Left ventricle myocardium inferior (tissue), 1 donor: Measurements from ENCODE around the gene RAB40A. TPM values are rescaled to one million over a fixed set of nuclear protein-coding genes. Genes with fewer than 3 reads are reported as not detected.
A peak's percentile ranks its signal among the peaks of the same experiment; 100 is the strongest.

Experiments used
- DNase-seq: peaks from one replicate; pipeline ENCODE4 v3.0.0-alpha.2; 2020
- H3K27ac ChIP-seq: fragments of 200-600 bp; replicated peaks from 2 replicates; pipeline ENCODE4 v1.8.0; 2021
- H3K27me3 ChIP-seq: fragments of 200-600 bp; 2 replicates; pipeline ENCODE4 v1.8.0; 2021; ENCODE audit warnings: low read depth
- H3K36me3 ChIP-seq: fragments of 200-600 bp; 2 replicates; pipeline ENCODE4 v1.8.0; 2021
- H3K4me1 ChIP-seq: fragments of 200-600 bp; 2 replicates; pipeline ENCODE4 v1.8.0; 2021
- H3K4me3 ChIP-seq: fragments of 200-600 bp; 2 replicates; pipeline ENCODE4 v1.8.0; 2021; ENCODE audit warnings: mild to moderate bottlenecking, moderate library complexity
- H3K9me3 ChIP-seq: fragments of 200-600 bp; replicated peaks from 2 replicates; pipeline ENCODE4 v1.8.0; 2021
- intact Hi-C: fragments of 100-400 bp; cut with micrococcal nuclease; formaldehyde crosslinking; loops from one replicate; pipeline ENCODE4 v1.11.0; 2022
- total RNA-seq: library from RNA; stranded (reverse); fragmentation: NEBNext Ultra II Directional; extraction: Animal tissue kit (Norgen Biotek cat#: 25700); gene quantifications from one replicate; pipeline ENCODE4 v1.2.1, GENCODE V29; 2021
- TF ChIP-seq, protein P1 (sequence below): fragments of 200-600 bp; IDR thresholded peaks from 2 replicates; pipeline ENCODE4 v1.8.0; 2021; ENCODE audit warnings: antibody characterized with exemption, mild to moderate bottlenecking, borderline replicate concordance
- donor health status: DM: no; HTN: yes; CAD: no; lungs with severe emphysema.

RAB40A gene
- total RNA-seq, 1 donor from 2014 or later: not detected

DNA sequence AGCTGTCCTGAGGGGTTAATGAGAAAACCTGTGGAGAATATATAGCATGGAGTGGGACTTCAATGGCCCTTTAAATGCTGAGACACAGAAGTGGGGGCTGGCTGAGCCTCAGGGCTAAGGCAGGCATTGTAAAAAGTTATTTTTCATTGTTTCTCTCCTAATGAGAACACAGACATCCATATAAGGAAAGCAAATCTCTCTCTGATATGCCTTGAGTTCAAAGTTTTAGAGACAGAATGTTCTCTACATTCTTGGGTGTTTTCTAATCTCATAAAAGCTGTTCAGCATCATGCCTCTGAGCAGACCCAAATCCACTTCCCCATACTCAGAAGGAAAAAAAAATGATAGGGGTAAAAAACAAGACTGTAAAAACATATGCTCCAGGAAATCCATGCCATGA is 16.8 kb upstream of the RAB40A start:
- H3K4me3 ChIP-seq: no peak overlapping the region
- no peaks in the 10 kb centered on the region for H3K27me3 ChIP-seq
- TF ChIP-seq, protein P1, sequence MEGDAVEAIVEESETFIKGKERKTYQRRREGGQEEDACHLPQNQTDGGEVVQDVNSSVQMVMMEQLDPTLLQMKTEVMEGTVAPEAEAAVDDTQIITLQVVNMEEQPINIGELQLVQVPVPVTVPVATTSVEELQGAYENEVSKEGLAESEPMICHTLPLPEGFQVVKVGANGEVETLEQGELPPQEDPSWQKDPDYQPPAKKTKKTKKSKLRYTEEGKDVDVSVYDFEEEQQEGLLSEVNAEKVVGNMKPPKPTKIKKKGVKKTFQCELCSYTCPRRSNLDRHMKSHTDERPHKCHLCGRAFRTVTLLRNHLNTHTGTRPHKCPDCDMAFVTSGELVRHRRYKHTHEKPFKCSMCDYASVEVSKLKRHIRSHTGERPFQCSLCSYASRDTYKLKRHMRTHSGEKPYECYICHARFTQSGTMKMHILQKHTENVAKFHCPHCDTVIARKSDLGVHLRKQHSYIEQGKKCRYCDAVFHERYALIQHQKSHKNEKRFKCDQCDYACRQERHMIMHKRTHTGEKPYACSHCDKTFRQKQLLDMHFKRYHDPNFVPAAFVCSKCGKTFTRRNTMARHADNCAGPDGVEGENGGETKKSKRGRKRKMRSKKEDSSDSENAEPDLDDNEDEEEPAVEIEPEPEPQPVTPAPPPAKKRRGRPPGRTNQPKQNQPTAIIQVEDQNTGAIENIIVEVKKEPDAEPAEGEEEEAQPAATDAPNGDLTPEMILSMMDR: no peak
- H3K27ac ChIP-seq: no peak overlapping the region
- no peaks in the 10 kb centered on the region for H3K36me3 ChIP-seq
- no peaks in the 10 kb centered on the region for H3K9me3 ChIP-seq
- no peaks in the 10 kb centered on the region for H3K4me1 ChIP-seq
- intact Hi-C loops: no loop called here
- DNase-seq: no peak

DNA sequence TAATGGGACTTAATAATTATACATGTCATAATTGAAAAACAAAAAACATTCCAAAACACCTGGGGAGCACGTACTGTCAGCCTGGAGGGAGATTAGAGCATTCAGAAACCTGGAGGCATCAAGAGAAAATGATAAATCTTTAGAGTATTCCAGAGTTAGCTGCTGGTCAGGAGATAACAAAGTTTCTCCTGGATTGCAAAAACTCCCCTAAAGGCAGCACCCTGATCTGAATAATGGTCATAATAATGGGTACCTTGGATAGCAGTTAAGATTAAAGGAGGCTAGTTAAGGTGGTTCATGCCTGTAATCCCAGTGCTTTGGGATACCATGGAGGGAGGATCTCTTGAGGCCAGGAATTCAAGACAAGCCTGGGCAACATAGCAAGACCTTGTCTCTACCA is 15.9 kb upstream of the RAB40A start:
- no peaks in the 10 kb centered on the region for H3K36me3 ChIP-seq
- DNase-seq: no peak
- no peaks in the 10 kb centered on the region for H3K27me3 ChIP-seq
- intact Hi-C loops: no loop called here
- H3K9me3 ChIP-seq: no peaks in the 10 kb centered on the region
- H3K4me3 ChIP-seq: no peak overlapping the region
- TF ChIP-seq, protein P1: no peak
- no peak overlapping the region for H3K27ac ChIP-seq
- H3K4me1 ChIP-seq: no peaks in the 10 kb centered on the region

DNA sequence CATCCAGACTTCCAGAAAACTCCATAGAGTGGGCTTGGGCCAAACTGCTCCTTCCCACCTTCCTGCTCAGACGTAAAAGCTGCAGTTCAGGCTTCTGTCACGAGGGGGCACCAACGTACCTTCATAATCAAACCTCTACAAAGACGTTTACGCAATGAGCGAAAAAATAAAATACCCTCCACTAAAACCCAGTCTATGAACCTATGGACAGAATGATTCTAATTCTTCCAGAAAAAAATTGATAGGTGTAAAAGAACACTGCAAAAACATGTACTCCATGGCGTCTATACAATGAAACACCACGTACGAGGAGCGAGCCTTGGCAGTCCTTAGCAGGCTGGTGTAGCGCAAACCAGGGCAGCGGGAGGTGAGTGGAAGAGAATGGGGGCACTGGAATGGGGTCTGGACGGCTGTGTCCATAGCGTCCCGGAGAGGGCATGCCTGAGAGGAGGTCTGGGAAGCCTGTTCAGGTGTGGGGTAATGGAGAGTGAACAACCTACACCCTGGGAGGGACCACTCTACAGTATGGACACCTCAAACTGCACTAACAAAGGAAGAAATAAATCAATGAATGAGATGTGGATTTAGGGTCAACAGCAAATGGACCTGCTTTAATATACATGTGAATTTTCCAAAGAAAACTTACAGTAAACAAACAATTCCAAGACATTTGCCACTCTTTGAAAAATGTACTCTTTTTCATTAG is 14.4 kb upstream of the RAB40A start:
- Histone ChIP-seq H3K4me1 (no peaks in the 10 kb centered on the region), H3K4me3 (peak overlapping the region; percentile 62), H3K36me3 (no peaks in the 10 kb centered on the region), H3K9me3 (no peaks in the 10 kb centered on the region), H3K27me3 (no peaks in the 10 kb centered on the region), H3K27ac (no peak overlapping the region)
- peak; percentile 71 for DNase-seq
- TF ChIP-seq, protein P1: peak; percentile 77
- intact Hi-C loops: loop anchor here (5.0 kb wide), 1 partner anchor 284 kb away; no protein-coding TSS in a partner anchor

DNA sequence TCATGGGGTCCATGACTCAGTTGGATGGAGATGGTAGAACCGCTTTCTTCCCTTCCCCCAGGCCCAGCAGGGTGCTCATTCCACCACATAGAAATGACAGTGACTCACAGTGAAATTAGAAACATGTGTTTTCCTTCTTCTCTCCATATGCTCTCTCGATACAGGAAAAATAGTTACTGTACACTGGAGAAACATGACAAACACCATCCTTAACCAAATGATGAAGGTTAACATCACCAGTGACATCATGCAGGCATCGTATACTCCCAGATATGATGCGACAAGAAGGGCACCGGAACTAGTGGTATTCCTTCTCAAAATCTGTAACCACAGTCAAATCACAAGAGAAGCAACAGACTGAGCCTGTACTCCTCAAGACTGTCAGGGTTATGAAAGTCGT is 11.7 kb upstream of the RAB40A start:
- intact Hi-C loops: loop anchor here (5.0 kb wide), 1 partner anchor 286 kb away; no protein-coding TSS in a partner anchor
- no peak overlapping the region for H3K4me3 ChIP-seq
- DNase-seq: no peak
- no peak overlapping the region for H3K27ac ChIP-seq
- no peaks in the 10 kb centered on the region for H3K4me1 ChIP-seq
- TF ChIP-seq, protein P1: no peak
- no peaks in the 10 kb centered on the region for H3K27me3 ChIP-seq
- H3K9me3 ChIP-seq: no peaks in the 10 kb centered on the region
- H3K36me3 ChIP-seq: no peaks in the 10 kb centered on the region

GRCh38 chrX:103530545-103530944 is 11.3 kb upstream of the RAB40A start:
- no peak for DNase-seq
- no peaks in the 10 kb centered on the region for H3K27me3 ChIP-seq
- H3K36me3 ChIP-seq: no peaks in the 10 kb centered on the region
- no peaks in the 10 kb centered on the region for H3K4me1 ChIP-seq
- no peaks in the 10 kb centered on the region for H3K9me3 ChIP-seq
- intact Hi-C loops: loop anchor here (5.0 kb wide), 1 partner anchor 287 kb away; no protein-coding TSS in a partner anchor
- no peak overlapping the region for H3K27ac ChIP-seq
- TF ChIP-seq, protein P1: no peak
- no peak overlapping the region for H3K4me3 ChIP-seq
